ENCODE results near the gene PRDM15. TPM values are rescaled to one million over a fixed set of nuclear protein-coding genes. Genes with fewer than 3 reads are reported as not detected.

PRDM15 gene
- total RNA-seq, 4 donors from 2014 or later: 11.8 to 33.7 (median 18.5) TPM

- 94% methylated on average over 32 of the region's 32 CpGs for WGBS, 2 donors
- Histone ChIP-seq H3K36me3 (peaks cover 0 to 91% (median 3%) of the 10 kb centered on the region in 3 donors), H3K9me3 (peaks cover 0 to 8% (median 4%) of the 10 kb centered on the region in 4 donors), H3K4me3 (no peak overlapping the region), H3K27me3 (no peaks in the 10 kb centered on the region), H3K4me1 (no peaks in the 10 kb centered on the region), H3K27ac (no peak overlapping the region)
- no peak for DNase-seq (ENCODE audit: low spot score in 2 of 2)
- no peak for TF ChIP-seq EP300 (IDR thresholded peaks at IDR 0.05)
- TF ChIP-seq, protein P1, sequence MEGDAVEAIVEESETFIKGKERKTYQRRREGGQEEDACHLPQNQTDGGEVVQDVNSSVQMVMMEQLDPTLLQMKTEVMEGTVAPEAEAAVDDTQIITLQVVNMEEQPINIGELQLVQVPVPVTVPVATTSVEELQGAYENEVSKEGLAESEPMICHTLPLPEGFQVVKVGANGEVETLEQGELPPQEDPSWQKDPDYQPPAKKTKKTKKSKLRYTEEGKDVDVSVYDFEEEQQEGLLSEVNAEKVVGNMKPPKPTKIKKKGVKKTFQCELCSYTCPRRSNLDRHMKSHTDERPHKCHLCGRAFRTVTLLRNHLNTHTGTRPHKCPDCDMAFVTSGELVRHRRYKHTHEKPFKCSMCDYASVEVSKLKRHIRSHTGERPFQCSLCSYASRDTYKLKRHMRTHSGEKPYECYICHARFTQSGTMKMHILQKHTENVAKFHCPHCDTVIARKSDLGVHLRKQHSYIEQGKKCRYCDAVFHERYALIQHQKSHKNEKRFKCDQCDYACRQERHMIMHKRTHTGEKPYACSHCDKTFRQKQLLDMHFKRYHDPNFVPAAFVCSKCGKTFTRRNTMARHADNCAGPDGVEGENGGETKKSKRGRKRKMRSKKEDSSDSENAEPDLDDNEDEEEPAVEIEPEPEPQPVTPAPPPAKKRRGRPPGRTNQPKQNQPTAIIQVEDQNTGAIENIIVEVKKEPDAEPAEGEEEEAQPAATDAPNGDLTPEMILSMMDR (IDR thresholded peaks at IDR 0.05): no peak
- no peak for TF ChIP-seq POLR2A (IDR thresholded peaks at IDR 0.05)
Observed at GRCh38 chr21:41836166-41837015, 42.8 kb downstream of the PRDM15 start.

DNA sequence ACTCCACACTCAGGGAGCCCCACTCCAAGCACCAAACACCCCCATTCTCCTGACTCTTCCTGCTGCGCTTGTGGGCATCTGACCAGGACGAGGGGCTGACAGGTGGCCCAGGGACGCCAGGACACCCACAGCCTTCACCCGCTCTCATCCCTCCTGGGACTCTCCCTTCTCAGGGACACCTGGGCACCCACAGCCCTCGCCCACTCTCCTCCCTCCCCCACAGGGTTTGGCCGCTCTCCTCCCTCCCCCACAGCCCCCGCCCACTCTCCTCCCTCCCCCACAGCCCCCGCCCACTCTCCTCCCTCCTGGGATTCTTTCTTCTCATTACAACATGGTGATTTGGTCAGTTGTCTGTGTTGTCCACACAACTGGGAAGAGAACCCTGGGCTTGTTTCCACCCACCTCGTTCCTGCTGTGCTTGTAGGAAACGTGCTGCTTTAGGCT, 43.4 kb downstream of the PRDM15 start:
- DNase-seq (ENCODE audit: low spot score in 2 of 2): no peak
- Histone ChIP-seq H3K36me3 (peaks cover 0 to 88% (median 3%) of the 10 kb centered on the region in 3 donors), H3K9me3 (peaks cover 0 to 2% (median under 1%) of the 10 kb centered on the region in 4 donors), H3K27me3 (no peaks in the 10 kb centered on the region), H3K4me1 (no peaks in the 10 kb centered on the region), H3K27ac (no peak overlapping the region), H3K4me3 (no peak overlapping the region)
- WGBS, 2 donors: 74 to 76% methylated on average over 9 to 10 of the region's 10 CpGs
- TF ChIP-seq, protein P1 (IDR thresholded peaks at IDR 0.05): no peak
- TF ChIP-seq EP300 (IDR thresholded peaks at IDR 0.05) (no peak), POLR2A (IDR thresholded peaks at IDR 0.05) (no peak)

DNA sequence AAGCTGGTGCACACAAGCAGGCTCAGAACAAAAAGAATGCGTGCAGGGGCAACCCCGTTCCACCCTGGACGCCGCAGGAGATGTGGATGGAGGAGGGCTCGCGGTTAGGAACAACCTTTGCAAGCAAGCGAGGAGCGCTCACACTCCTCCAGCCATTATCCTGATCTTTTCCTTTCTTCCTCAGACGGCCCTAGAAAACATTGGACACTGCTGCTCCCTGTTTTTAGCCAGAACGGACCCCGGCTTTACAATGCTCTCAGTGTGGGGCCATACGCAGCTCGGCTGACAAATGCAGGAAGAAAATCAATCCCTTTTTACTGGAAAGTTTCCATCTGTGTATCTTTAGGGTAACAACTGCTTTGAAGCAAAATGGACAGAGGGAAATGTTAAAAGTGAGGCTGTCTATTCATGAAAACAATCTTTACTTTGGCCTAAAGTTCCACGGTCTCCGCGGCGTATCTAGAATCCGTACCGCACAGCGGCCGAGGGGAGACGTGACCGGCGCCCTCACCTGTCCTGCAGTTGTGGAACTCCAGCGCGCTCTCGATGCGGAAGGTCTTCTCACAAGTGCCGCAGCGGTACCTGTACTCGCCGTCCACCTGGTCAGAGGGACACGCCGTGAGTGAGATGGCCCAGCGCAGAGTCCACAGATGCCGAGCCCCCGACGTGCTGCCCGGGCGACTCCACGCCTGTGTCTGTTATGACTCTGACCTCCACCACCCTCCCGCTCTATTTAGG, 44.0 kb downstream of the PRDM15 start:
- TF ChIP-seq EP300 (IDR thresholded peaks at IDR 0.05): no peak
- no peak for TF ChIP-seq POLR2A (IDR thresholded peaks at IDR 0.05)
- TF ChIP-seq, protein P1 (IDR thresholded peaks at IDR 0.05): no peak
- H3K27ac ChIP-seq: no peak overlapping the region
- H3K4me3 ChIP-seq: no peak overlapping the region
- no peaks in the 10 kb centered on the region for H3K4me1 ChIP-seq
- peaks cover 0 to 83% (median 3%) of the 10 kb centered on the region in 3 donors for H3K36me3 ChIP-seq
- H3K9me3 ChIP-seq: no peaks in the 10 kb centered on the region
- 91% methylated on average over 42 of the region's 42 CpGs for WGBS, 2 donors
- DNase-seq (ENCODE audit: low spot score in 2 of 2): no peak
- no peaks in the 10 kb centered on the region for H3K27me3 ChIP-seq

- H3K4me1 ChIP-seq: no peaks in the 10 kb centered on the region
- no peaks in the 10 kb centered on the region for H3K27me3 ChIP-seq
- no peak overlapping the region for H3K27ac ChIP-seq
- WGBS, 2 donors: 81 to 86% methylated on average over 19 to 24 of the region's 25 CpGs
- peaks cover 0 to 80% (median 3%) of the 10 kb centered on the region in 3 donors for H3K36me3 ChIP-seq
- no peaks in the 10 kb centered on the region for H3K9me3 ChIP-seq
- no peak overlapping the region for H3K4me3 ChIP-seq
- DNase-seq (ENCODE audit: low spot score in 2 of 2): no peak
- TF ChIP-seq EP300 (IDR thresholded peaks at IDR 0.05): no peak
- TF ChIP-seq, protein P1 (IDR thresholded peaks at IDR 0.05): no peak
- no peak for TF ChIP-seq POLR2A (IDR thresholded peaks at IDR 0.05)
Observed at GRCh38 chr21:41834252-41834925, 44.8 kb downstream of the PRDM15 start.

Data from tibial nerve (tissue), 4 donors.